ENCODE results near the gene RFLNA.

GRCh38 chr12:124289634-124290600 is 5.0 kb upstream of the RFLNA start:
- TF ChIP-seq, protein P1, sequence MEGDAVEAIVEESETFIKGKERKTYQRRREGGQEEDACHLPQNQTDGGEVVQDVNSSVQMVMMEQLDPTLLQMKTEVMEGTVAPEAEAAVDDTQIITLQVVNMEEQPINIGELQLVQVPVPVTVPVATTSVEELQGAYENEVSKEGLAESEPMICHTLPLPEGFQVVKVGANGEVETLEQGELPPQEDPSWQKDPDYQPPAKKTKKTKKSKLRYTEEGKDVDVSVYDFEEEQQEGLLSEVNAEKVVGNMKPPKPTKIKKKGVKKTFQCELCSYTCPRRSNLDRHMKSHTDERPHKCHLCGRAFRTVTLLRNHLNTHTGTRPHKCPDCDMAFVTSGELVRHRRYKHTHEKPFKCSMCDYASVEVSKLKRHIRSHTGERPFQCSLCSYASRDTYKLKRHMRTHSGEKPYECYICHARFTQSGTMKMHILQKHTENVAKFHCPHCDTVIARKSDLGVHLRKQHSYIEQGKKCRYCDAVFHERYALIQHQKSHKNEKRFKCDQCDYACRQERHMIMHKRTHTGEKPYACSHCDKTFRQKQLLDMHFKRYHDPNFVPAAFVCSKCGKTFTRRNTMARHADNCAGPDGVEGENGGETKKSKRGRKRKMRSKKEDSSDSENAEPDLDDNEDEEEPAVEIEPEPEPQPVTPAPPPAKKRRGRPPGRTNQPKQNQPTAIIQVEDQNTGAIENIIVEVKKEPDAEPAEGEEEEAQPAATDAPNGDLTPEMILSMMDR (conservative IDR thresholded peaks at IDR 0.05 in 1 of 2, IDR thresholded peaks at IDR 0.05 in 1 of 2; ENCODE audit: low read depth in 1 of 2, low read length in 2 of 2): no peak
- TF ChIP-seq EZH2 (IDR thresholded peaks at IDR 0.05; ENCODE audit: low read length, missing control alignments): no peak
